SH-SY5Y (cell line): ENCODE data around the gene MKI67.

Experiments
- GATA2 ChIP-seq: IDR thresholded peaks from 2 replicates; pipeline ENCODE4 v1.6.1; 2011; ENCODE audit warnings: mild to moderate bottlenecking, low read depth, low read length
- GATA3 ChIP-seq: IDR thresholded peaks from 2 replicates; pipeline ENCODE4 v1.6.1; 2011; ENCODE audit warnings: low read depth, mild to moderate bottlenecking, low read length, moderate library complexity

Gene MKI67

GRCh38 chr10:128086003-128086863, 40.0 kb downstream of the MKI67 start:
- TF ChIP-seq GATA3 (no peak), GATA2 (no peak)

GRCh38 chr10:128084991-128085390, 41.2 kb downstream of the MKI67 start:
- TF ChIP-seq GATA2 (no peak), GATA3 (no peak)

- TF ChIP-seq GATA3 (no peak), GATA2 (no peak)
Measured at GRCh38 chr10:128084364-128084763, 41.9 kb downstream of the MKI67 start.

GRCh38 chr10:128083191-128083895, 42.9 kb downstream of the MKI67 start:
- no peak for TF ChIP-seq GATA3
- TF ChIP-seq GATA2 = no peak

GRCh38 chr10:128081720-128082119, 44.5 kb downstream of the MKI67 start:
- no peak for TF ChIP-seq GATA2
- TF ChIP-seq GATA3 = no peak

GRCh38 chr10:128081222-128081621, 45.0 kb downstream of the MKI67 start:
- TF ChIP-seq GATA3 (no peak), GATA2 (no peak)

GRCh38 chr10:128080641-128081040, 45.6 kb downstream of the MKI67 start:
- TF ChIP-seq GATA2 (no peak), GATA3 (no peak)

- TF ChIP-seq GATA2 (no peak), GATA3 (no peak)
Measured at GRCh38 chr10:128080231-128080630, 46.0 kb downstream of the MKI67 start.

GRCh38 chr10:128078136-128078969, 47.9 kb downstream of the MKI67 start:
- TF ChIP-seq GATA2 (no peak), GATA3 (no peak)

GRCh38 chr10:128077155-128077875, 48.9 kb downstream of the MKI67 start:
- no peak for TF ChIP-seq GATA3
- no peak for TF ChIP-seq GATA2

GRCh38 chr10:128074589-128074988, 51.6 kb downstream of the MKI67 start:
- TF ChIP-seq GATA2 = no peak
- TF ChIP-seq GATA3 = no peak

- TF ChIP-seq GATA2 (no peak), GATA3 (no peak)
Measured at GRCh38 chr10:128073890-128074289, 52.3 kb downstream of the MKI67 start.

- no peak for TF ChIP-seq GATA2
- no peak for TF ChIP-seq GATA3
Measured at GRCh38 chr10:128072941-128073645, 53.1 kb downstream of the MKI67 start.
